GM12875 (cell line): ENCODE data around the gene EYA2.

Experiments
- H3K4me3 ChIP-seq: one replicate; pipeline ENCODE4 v1.5.1; 2011; ENCODE audit warnings: low read depth, low read length, control low read depth
- TF ChIP-seq, protein P1 (sequence below): IDR thresholded peaks from 2 replicates; pipeline ENCODE4 v1.5.1; 2011; ENCODE audit warnings: low read depth, mild to moderate bottlenecking, control low read depth, inconsistent platforms, low read length, moderate library complexity, borderline replicate concordance; ENCODE audit not compliant: insufficient read depth

Gene EYA2

DNA sequence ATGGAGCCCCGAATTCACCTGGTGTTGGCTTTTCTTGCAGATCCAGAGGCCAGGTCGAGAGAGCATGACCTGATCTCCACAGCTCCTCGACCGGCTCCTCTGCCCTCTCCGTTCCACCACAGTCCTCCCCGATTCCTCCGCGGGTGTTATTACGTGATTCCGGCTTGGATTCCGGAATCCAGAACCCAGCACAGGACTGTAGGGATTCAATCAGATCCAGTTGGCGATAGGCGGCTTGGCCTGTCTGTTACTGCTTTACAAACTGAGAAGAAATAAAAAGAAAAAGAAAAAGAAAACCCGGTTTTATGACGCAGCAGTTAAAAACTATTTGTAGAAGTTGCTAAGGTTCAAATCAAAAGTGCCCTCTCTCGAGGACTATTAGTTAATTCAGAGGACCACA, 222.7 kb downstream of the EYA2 start:
- H3K4me3 ChIP-seq = no peak overlapping the region
- TF ChIP-seq, protein P1, sequence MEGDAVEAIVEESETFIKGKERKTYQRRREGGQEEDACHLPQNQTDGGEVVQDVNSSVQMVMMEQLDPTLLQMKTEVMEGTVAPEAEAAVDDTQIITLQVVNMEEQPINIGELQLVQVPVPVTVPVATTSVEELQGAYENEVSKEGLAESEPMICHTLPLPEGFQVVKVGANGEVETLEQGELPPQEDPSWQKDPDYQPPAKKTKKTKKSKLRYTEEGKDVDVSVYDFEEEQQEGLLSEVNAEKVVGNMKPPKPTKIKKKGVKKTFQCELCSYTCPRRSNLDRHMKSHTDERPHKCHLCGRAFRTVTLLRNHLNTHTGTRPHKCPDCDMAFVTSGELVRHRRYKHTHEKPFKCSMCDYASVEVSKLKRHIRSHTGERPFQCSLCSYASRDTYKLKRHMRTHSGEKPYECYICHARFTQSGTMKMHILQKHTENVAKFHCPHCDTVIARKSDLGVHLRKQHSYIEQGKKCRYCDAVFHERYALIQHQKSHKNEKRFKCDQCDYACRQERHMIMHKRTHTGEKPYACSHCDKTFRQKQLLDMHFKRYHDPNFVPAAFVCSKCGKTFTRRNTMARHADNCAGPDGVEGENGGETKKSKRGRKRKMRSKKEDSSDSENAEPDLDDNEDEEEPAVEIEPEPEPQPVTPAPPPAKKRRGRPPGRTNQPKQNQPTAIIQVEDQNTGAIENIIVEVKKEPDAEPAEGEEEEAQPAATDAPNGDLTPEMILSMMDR = no peak

DNA sequence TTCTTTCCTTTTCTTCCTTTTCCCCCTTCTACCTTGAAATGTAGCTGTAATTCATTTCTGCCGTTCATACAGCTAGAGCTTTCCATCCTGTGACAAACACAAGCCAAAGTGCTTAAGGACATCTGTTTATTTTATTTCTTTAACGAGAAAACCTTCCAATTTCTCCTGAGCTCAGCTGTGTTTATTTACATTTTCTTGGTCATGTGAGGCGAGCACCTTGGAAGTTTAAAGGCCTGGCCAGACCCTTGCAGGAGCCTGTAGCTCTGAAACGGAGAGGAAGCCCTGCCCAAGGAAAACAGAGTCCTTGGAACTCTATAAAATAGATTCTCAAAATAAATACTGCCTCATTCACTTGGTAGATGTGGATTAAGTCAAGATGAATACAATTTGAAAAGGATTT, 223.1 kb downstream of the EYA2 start:
- no peak overlapping the region for H3K4me3 ChIP-seq
- TF ChIP-seq, protein P1 = no peak

- H3K4me3 ChIP-seq = no peak overlapping the region
- TF ChIP-seq, protein P1 = no peak
Observed at GRCh38 chr20:47118206-47118605, 223.6 kb downstream of the EYA2 start.

- no peak overlapping the region for H3K4me3 ChIP-seq
- TF ChIP-seq, protein P1 = no peak
Observed at GRCh38 chr20:47118641-47119040, 224.0 kb downstream of the EYA2 start.

DNA sequence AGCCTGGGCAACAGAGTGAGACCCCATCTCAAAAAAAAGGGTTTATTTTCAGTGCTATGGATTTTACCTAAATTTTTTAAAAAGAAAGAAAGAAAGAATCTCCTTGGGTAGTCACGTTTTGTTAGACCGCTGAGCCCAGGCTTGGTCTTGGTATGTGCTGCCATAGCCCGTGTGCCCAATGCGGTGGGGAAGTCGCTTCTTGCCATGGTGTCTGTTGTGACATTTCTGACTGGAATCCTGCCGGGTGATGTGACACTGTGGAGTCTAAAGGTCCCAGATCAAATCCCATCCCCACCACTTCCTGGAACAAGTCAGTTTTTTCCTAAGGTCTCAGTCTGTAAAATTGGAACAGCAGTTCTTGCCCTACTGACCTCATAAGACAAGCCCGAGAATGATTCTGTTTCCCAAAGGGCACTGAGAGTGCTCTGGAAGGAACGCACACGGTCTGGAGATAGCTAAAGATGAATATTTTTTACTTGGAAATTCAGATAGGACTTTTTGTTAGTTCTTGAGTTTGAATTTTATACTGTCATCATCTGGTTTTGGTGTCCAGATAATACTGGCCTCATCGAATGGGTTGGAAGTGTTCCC, 225.8 kb downstream of the EYA2 start:
- TF ChIP-seq, protein P1 = no peak
- no peak overlapping the region for H3K4me3 ChIP-seq

DNA sequence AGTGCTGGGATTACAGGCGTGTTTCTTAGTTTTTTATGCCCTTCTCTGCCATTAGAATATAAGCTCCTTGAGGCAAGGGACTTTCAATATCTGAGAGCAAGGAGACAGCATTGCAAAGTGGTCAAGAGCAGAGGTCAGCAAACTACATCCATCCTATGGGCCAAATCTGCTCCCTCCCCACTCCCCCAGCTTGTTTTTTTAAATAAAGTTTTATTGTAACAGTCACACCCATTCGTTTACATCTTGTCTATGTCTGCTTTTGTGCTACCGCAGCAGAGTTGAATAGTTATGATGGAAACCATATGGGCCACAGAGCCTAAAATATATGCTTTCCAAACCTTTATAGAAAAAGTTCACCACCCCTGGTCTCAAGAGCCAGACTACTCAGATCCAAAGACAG, 227.9 kb downstream of the EYA2 start:
- TF ChIP-seq, protein P1 = no peak
- no peak overlapping the region for H3K4me3 ChIP-seq

GRCh38 chr20:47124181-47124717, 229.6 kb downstream of the EYA2 start:
- TF ChIP-seq, protein P1 = no peak
- no peak overlapping the region for H3K4me3 ChIP-seq
